ENCODE data around the gene POLRMT. TPM values are rescaled to one million over a fixed set of nuclear protein-coding genes. Genes with fewer than 3 reads are reported as not detected.
"Not testable (repeated sequence)": the region's sequence is repeated elsewhere in the genome, so short reads cannot be mapped to it uniquely, and the experiment has no call there.

The POLRMT gene
- total RNA-seq, 2 experiments from 2014 or later, result 50.6 to 51.0 TPM

DNA sequence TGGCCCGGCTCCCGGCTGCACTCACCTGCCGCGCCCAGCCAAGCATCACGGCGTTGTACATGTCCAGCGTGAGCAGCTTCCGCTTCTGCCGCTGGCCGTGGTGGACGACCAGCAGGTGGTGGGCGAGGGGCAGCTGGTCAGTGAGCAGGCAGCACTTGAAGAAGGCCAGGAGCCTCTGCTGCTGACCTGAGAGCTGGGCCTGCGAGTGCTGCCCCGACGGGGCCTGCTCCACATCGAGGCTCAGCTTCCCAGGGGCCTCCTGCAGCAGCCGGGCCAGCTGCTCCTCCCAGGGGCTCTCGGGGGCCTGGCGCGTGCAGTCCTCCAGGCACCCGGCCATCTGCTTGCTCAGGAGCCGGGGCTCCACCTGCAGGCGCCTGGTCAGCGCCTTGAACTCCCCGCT, 3.8 kb downstream of the POLRMT start:
- DNase-seq; H3K27ac Mint-ChIP-seq; H3K9me3 Mint-ChIP-seq (ENCODE audit: insufficient read depth); H3K27me3 Mint-ChIP-seq (ENCODE audit: low read depth); POLR2A ChIA-PET; H3K4me3 Mint-ChIP-seq; ATAC-seq: not testable (repeated sequence)
- Mint-ChIP-seq H3K36me3 (ENCODE audit: low read depth) (peaks cover 26% of the 10 kb centered on the region), H3K4me1 (ENCODE audit: low read depth) (peaks cover 25% of the 10 kb centered on the region)
- CTCF ChIA-PET, result interaction anchor here (1.3 to 1.6 kb wide), 2 partner anchors 45 to 119 kb away, joined by 4 to 6 read pairs; no protein-coding TSS in a partner anchor

DNA sequence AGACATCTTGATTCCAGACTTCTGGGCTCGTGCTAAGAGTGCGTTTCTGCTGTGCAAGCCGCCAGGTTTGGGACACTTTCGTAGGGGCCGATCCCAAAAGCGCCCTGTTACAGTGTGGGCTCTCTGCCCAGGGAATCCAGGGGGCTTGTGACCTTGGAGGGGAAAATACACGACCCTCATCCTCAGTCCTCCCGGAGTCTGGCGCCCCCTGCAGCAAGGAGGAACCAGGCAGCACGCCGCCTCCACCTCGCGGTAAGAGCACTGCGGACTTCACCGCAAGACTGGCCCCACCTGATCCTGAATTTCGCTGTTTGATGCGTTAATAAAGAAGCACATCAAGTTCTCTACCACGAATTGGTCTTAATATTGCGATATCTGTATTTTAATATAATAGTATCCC, 5.2 kb downstream of the POLRMT start:
- no peak for ATAC-seq
- no peaks in the 10 kb centered on the region for H3K27me3 Mint-ChIP-seq (ENCODE audit: low read depth)
- no peak for DNase-seq
- ChIA-PET CTCF (interaction anchor here (1.3 kb wide), 1 partner anchor 44 kb away, joined by 6 read pairs; no protein-coding TSS in a partner anchor), POLR2A (no interaction called here)
- H3K36me3 Mint-ChIP-seq (ENCODE audit: low read depth), result peaks cover 26% of the 10 kb centered on the region
- no peaks in the 10 kb centered on the region for H3K9me3 Mint-ChIP-seq (ENCODE audit: insufficient read depth)
- no peak overlapping the region for H3K4me3 Mint-ChIP-seq
- peaks cover 16% of the 10 kb centered on the region for H3K4me1 Mint-ChIP-seq (ENCODE audit: low read depth)
- no peak overlapping the region for H3K27ac Mint-ChIP-seq

DNA sequence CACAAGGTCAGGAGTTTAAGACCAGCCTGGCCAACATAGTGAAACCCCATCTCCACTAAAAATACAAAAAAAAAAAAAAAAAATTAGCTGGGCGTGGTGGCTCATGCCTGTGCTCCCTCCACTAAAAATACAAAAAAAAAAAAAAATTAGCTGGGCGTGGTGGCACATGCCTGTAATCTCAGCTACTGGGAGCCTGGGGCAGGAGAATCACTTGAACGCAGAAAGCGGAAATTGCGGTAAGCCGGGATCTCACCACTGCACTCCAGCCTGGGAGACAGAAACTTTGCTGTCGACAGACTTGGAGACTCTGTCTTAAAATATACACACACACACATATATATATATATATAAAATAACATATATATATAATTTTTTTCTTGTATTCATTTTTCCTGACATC, 6.8 kb downstream of the POLRMT start:
- ATAC-seq; H3K9me3 Mint-ChIP-seq (ENCODE audit: insufficient read depth); POLR2A ChIA-PET; H3K4me3 Mint-ChIP-seq; DNase-seq; H3K27me3 Mint-ChIP-seq (ENCODE audit: low read depth); H3K4me1 Mint-ChIP-seq (ENCODE audit: low read depth); CTCF ChIA-PET; H3K27ac Mint-ChIP-seq: not testable (repeated sequence)
- peaks cover 22% of the 10 kb centered on the region for H3K36me3 Mint-ChIP-seq (ENCODE audit: low read depth)

DNA sequence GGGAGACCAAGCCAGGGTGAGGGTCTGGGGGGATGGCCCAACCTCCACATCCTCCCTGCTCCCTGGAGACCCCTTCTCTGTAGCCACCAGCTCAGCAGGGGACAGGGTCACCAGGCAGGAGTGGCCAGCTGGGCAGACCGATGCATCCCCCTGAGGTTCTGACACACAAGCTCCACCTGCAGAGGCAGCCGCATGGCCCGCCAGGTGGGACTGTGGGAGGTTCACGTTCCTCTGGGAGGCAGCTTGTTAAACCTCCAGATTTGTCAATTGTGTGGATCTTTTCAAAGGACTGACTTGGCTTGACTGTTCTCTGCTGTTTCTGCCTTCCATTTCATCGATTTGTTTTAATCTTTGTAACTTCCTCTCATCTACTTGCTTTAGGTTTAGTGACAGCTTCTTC, 8.1 kb downstream of the POLRMT start:
- Mint-ChIP-seq H3K36me3 (ENCODE audit: low read depth) (peaks cover 19% of the 10 kb centered on the region), H3K27me3 (ENCODE audit: low read depth) (no peaks in the 10 kb centered on the region)
- CTCF ChIA-PET, result no interaction called here

DNA sequence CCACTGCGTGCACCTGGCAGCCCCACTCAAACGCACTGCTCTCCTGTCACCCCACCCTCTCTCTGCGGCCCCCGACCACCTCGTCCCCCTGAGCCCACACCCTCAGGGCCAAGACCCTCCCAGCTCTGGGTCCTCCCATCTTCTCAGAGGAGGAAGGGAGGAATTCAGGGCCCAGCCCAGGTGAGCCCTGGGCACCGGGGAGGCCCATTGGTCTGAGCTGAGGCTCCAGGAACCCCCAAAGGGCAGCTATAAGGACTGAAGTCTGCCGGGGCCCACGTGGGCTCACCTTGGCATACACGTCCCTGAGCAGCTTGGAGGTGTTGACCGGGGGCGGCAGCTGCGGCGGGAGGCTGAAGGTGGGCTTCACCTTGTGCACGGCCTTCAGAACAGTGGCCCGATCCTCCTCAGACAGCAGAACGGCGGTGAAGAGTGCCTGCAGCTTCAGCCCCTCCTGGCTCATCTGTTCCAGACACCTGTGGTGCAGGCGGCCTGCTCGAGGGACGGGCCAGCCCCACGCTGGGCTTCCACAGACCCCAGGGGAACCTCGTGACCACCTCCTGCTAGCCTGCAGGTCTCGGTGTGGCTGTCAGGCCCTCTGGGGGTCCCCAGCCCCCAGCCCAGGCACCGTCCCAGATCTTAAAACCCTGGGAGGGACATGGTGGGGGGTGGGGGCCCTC, 8.8 kb downstream of the POLRMT start:
- Mint-ChIP-seq H3K27ac (no peak overlapping the region), H3K36me3 (ENCODE audit: low read depth) (peaks cover 20% of the 10 kb centered on the region), H3K4me1 (ENCODE audit: low read depth) (peaks cover 2% of the 10 kb centered on the region), H3K9me3 (ENCODE audit: insufficient read depth) (no peaks in the 10 kb centered on the region), H3K27me3 (ENCODE audit: low read depth) (no peaks in the 10 kb centered on the region), H3K4me3 (no peak overlapping the region)
- ATAC-seq, result no peak
- DNase-seq, result no peak
- CTCF ChIA-PET, result no interaction called here
- POLR2A ChIA-PET, result interaction anchor here (1.1 kb wide), 1 partner anchor 14 kb away, joined by 3 read pairs; no protein-coding TSS in a partner anchor

More for the DNA sequence above, 8.1 kb downstream of the POLRMT start:
- no peak overlapping the region for H3K4me3 Mint-ChIP-seq
- H3K4me1 Mint-ChIP-seq (ENCODE audit: low read depth), result peaks cover 2% of the 10 kb centered on the region
- H3K9me3 Mint-ChIP-seq (ENCODE audit: insufficient read depth), result no peaks in the 10 kb centered on the region
- POLR2A ChIA-PET, result interaction anchor here (1.1 kb wide), 1 partner anchor 15 kb away, joined by 3 read pairs; no protein-coding TSS in a partner anchor
- ATAC-seq (no peak), DNase-seq (no peak)
- H3K27ac Mint-ChIP-seq, result no peak overlapping the region

DNA sequence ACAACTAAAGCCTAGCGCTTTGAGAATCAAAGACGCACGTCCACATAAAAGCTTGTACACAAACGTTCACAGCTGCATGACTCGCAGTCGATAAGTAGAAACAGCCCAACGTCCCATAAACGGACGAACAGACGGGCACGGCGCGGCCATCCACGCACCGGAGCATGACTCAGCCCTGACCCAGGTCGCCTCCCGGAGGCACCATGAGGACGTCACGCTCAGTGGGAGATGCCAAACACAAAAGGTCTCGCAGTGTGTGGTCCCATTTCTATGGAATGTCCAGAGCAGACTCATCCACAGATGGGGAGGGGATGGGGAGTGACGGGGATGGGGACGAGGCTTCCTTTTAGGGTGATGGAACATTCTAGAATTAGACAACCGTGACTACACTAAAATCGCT, 9.4 kb downstream of the POLRMT start:
- Mint-ChIP-seq H3K4me1 (ENCODE audit: low read depth) (no peaks in the 10 kb centered on the region), H3K27me3 (ENCODE audit: low read depth) (no peaks in the 10 kb centered on the region), H3K27ac (no peak overlapping the region), H3K4me3 (no peak overlapping the region), H3K36me3 (ENCODE audit: low read depth) (peaks cover 18% of the 10 kb centered on the region), H3K9me3 (ENCODE audit: insufficient read depth) (no peaks in the 10 kb centered on the region)
- CTCF ChIA-PET, result interaction anchor here (1.5 kb wide), 1 partner anchor 8 kb away, joined by 3 read pairs; no protein-coding TSS in a partner anchor
- ATAC-seq (no peak), DNase-seq (no peak)
- POLR2A ChIA-PET, result no interaction called here

DNA sequence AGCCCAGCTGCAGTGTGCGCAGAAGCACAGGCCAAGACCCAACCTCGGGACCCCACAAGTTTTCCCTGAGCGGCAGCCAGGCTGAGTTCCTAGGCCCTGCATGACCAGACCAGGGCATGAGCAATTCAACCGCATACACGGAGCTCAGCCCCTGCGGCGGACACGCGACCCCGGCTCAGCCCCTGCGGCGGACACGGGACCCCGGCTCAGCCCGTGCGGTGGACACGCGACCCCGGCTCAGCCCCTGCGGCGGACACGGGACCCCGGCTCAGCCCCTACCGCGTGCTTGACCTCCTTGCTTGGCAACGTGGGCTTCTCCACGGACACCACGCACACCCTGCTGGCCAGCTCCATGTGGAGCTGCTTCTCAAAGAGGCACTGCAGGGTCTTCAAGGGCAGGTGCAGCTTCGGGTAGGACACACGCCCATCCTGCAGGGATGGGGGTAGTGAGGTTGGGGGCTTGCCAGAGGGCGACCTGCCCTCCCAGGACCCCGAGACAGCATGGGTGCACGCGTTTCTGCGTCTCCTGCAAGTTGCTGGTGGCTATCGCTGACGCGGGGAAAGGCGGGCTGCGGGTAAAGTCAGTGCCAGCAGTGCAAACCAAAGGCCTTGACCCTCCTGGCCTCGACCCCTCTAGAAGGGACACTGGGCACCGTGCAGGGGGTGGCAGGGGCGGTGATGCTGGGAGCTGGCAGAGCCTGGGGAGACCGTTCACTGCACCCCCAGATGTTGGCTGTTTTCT, 10.0 kb downstream of the POLRMT start:
- no peaks in the 10 kb centered on the region for H3K27me3 Mint-ChIP-seq (ENCODE audit: low read depth)
- ChIA-PET CTCF (interaction anchor here (1.5 kb wide), 1 partner anchor 9 kb away, joined by 3 read pairs; no protein-coding TSS in a partner anchor), POLR2A (no interaction called here)
- no peak overlapping the region for H3K27ac Mint-ChIP-seq
- no peaks in the 10 kb centered on the region for H3K4me1 Mint-ChIP-seq (ENCODE audit: low read depth)
- no peak for ATAC-seq
- H3K9me3 Mint-ChIP-seq (ENCODE audit: insufficient read depth), result no peaks in the 10 kb centered on the region
- no peak overlapping the region for H3K4me3 Mint-ChIP-seq
- DNase-seq, result no peak
- peaks cover 17% of the 10 kb centered on the region for H3K36me3 Mint-ChIP-seq (ENCODE audit: low read depth)

DNA sequence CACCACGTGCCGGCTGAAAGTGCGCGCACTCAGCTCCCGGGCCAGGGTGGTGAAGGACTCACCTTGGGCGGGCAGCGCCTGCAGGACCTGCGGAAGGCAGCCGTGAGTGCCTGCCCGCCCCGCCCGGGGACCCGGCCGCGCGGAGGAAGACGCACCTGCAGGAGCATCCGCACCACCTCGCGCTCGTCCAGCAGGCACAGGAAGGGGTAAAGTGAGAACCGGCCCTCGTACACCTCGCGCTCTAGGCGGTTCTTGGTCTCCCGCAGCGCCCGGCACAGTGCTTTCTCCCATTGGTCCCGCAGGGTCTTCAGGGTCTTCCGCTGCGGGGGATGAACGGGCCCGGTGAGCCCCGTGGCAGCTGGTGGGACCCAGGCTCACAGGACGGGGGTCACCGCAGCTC, 10.7 kb downstream of the POLRMT start:
- Mint-ChIP-seq H3K9me3 (ENCODE audit: insufficient read depth) (no peaks in the 10 kb centered on the region), H3K36me3 (ENCODE audit: low read depth) (peaks cover 18% of the 10 kb centered on the region), H3K4me3 (no peak overlapping the region), H3K27me3 (ENCODE audit: low read depth) (no peaks in the 10 kb centered on the region), H3K27ac (no peak overlapping the region), H3K4me1 (ENCODE audit: low read depth) (no peaks in the 10 kb centered on the region)
- ChIA-PET CTCF (interaction anchor here (1.5 kb wide), 1 partner anchor 10 kb away, joined by 3 read pairs; no protein-coding TSS in a partner anchor), POLR2A (no interaction called here)
- DNase-seq, result no peak
- no peak for ATAC-seq

DNA sequence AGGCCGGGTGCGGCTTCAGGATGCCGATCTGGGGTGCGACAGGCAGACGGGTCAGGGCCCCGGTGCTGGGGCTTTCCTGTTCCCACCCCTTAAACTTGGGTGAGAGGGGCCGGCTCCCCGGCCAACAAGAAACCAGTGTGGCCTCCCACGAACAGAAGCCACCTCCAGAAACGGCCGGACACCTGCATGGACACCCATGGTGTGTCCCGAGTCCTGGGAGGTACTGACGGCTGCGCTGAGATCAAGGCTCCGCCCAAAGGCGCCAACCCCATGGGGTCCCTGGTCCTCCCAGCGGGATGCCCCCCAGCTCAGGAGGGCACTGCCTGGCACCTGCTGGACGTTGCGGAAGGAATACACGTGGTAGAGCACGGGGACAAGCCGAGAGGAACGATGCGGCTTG, 11.5 kb downstream of the POLRMT start:
- Mint-ChIP-seq H3K27ac (no peak overlapping the region), H3K4me1 (ENCODE audit: low read depth) (no peaks in the 10 kb centered on the region), H3K9me3 (ENCODE audit: insufficient read depth) (no peaks in the 10 kb centered on the region), H3K27me3 (ENCODE audit: low read depth) (no peaks in the 10 kb centered on the region), H3K36me3 (ENCODE audit: low read depth) (peaks cover 18% of the 10 kb centered on the region), H3K4me3 (no peak overlapping the region)
- CTCF ChIA-PET, result no interaction called here
- no peak for ATAC-seq
- no peak for DNase-seq
- POLR2A ChIA-PET, result no interaction called here

DNA sequence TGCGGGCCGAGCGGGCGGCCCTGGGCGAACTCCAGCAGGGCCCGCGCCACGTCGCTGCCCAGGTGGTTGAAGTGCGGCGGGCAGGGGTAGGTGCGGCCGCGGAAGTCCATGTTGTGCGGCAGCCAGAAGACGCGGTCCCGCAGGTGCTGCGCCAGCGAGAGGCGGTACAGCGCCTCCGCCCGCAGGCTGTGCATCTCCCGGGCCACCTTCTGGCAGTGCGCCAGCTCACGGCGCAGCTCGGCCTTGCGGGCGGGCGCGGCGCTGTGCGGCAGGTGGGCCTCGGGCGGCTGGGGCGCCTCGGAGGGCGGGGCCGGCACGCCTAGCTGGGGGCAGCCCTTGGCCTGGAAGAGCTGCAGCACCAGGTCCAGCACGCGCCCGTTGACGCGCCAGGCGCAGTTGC, 12.1 kb downstream of the POLRMT start:
- H3K4me1 Mint-ChIP-seq (ENCODE audit: low read depth), result not testable (repeated sequence)

DNA sequence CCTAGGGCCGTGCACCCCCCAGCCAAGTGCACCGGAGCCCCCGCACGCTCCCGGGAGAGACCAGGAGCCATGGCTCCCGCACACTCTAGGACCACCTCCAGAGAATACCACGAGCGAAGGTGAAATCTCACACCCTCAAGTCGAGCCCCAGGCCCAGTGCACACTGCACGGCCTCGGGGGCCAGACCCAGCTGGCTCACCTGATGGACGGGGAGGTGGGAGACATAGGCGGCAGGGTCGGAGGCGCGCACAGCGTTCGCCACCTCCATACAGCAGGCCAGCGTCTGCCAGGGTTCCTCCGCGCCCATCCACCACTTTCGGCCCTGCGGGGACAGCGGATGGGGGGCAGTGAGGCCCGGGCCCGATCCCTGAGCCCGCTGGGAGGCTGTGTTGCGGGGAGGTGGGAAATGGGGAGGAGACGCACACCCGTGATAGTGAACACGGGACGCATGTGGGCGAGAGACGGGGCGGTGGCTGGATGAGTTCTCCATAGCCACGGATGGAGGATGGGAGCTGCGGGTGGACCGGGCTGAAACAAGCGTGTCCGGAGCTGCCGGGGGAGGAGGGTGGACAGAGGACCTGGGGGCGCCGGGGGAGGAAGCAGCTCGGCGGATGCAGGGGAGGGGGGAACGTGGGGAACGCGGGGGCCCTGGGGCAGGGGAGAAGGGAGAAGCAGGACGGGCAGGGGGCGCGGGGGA, 13.0 kb downstream of the POLRMT start:
- ATAC-seq (no peak), DNase-seq (no peak)
- ChIA-PET POLR2A (no interaction called here), CTCF (no interaction called here)
- peaks cover 3% of the 10 kb centered on the region for H3K4me1 Mint-ChIP-seq (ENCODE audit: low read depth)
- no peak overlapping the region for H3K4me3 Mint-ChIP-seq
- H3K36me3 Mint-ChIP-seq (ENCODE audit: low read depth), result peaks cover 19% of the 10 kb centered on the region
- peaks cover 2% of the 10 kb centered on the region for H3K27me3 Mint-ChIP-seq (ENCODE audit: low read depth)
- no peak overlapping the region for H3K27ac Mint-ChIP-seq
- no peaks in the 10 kb centered on the region for H3K9me3 Mint-ChIP-seq (ENCODE audit: insufficient read depth)

More for the DNA sequence above, 12.1 kb downstream of the POLRMT start:
- CTCF ChIA-PET; ATAC-seq; H3K4me3 Mint-ChIP-seq; H3K9me3 Mint-ChIP-seq (ENCODE audit: insufficient read depth); DNase-seq; H3K27ac Mint-ChIP-seq; POLR2A ChIA-PET; H3K27me3 Mint-ChIP-seq (ENCODE audit: low read depth): not testable (repeated sequence)
- H3K36me3 Mint-ChIP-seq (ENCODE audit: low read depth), result peaks cover 18% of the 10 kb centered on the region
